ENCODE measurements around the gene MYO18B. TPM values are rescaled to one million over a fixed set of nuclear protein-coding genes. Genes with fewer than 3 reads are reported as not detected.

The MYO18B gene
- total RNA-seq, 1 donor from 2014 or later, result 0.07 TPM

- TF ChIP-seq CTCF (IDR thresholded peaks at IDR 0.05; ENCODE audit: unreplicated experiment), result no peak
- DNase-seq (ENCODE audit: low spot score in 2 of 2, unreplicated experiment in 2 of 2), result no peak
- peaks cover 6% of the 10 kb centered on the region for H3K36me3 Mint-ChIP-seq
- H3K27me3 Mint-ChIP-seq (ENCODE audit: low read depth), result no peaks in the 10 kb centered on the region
- no peaks in the 10 kb centered on the region for H3K9me3 Mint-ChIP-seq
- no peak overlapping the region for H3K4me3 Mint-ChIP-seq
- no peak overlapping the region for H3K27ac Mint-ChIP-seq
- H3K4me1 Mint-ChIP-seq, result peaks cover 8% of the 10 kb centered on the region
These were observed 27.2 kb upstream of the MYO18B start for GRCh38 chr22:25714739-25715138.

- TF ChIP-seq CTCF (IDR thresholded peaks at IDR 0.05; ENCODE audit: unreplicated experiment), result no peak
- Mint-ChIP-seq H3K36me3 (peaks cover 3% of the 10 kb centered on the region), H3K4me1 (peaks cover 6% of the 10 kb centered on the region), H3K9me3 (no peaks in the 10 kb centered on the region), H3K27ac (no peak overlapping the region), H3K4me3 (no peak overlapping the region), H3K27me3 (ENCODE audit: low read depth) (no peaks in the 10 kb centered on the region)
- no peak for DNase-seq (ENCODE audit: low spot score in 2 of 2, unreplicated experiment in 2 of 2)
These were observed 25.4 kb upstream of the MYO18B start for GRCh38 chr22:25716637-25717036.

GRCh38 chr22:25718135-25718840, 23.7 kb upstream of the MYO18B start:
- H3K4me1 Mint-ChIP-seq, result peaks cover 4% of the 10 kb centered on the region
- H3K27ac Mint-ChIP-seq, result peak overlapping the region; percentile 47
- no peaks in the 10 kb centered on the region for H3K9me3 Mint-ChIP-seq
- no peak for TF ChIP-seq CTCF (IDR thresholded peaks at IDR 0.05; ENCODE audit: unreplicated experiment)
- H3K27me3 Mint-ChIP-seq (ENCODE audit: low read depth), result no peaks in the 10 kb centered on the region
- peaks cover 6% of the 10 kb centered on the region for H3K36me3 Mint-ChIP-seq
- no peak overlapping the region for H3K4me3 Mint-ChIP-seq
- no peak for DNase-seq (ENCODE audit: low spot score in 2 of 2, unreplicated experiment in 2 of 2)

- TF ChIP-seq CTCF (IDR thresholded peaks at IDR 0.05; ENCODE audit: unreplicated experiment), result no peak
- Mint-ChIP-seq H3K9me3 (no peaks in the 10 kb centered on the region), H3K4me1 (peaks cover 10% of the 10 kb centered on the region), H3K27ac (no peak overlapping the region), H3K4me3 (no peak overlapping the region), H3K36me3 (peaks cover 4% of the 10 kb centered on the region), H3K27me3 (ENCODE audit: low read depth) (no peaks in the 10 kb centered on the region)
- no peak for DNase-seq (ENCODE audit: low spot score in 2 of 2, unreplicated experiment in 2 of 2)
These were observed 19.8 kb upstream of the MYO18B start for GRCh38 chr22:25722223-25722622.

- Mint-ChIP-seq H3K4me1 (peaks cover 10% of the 10 kb centered on the region), H3K4me3 (no peak overlapping the region), H3K36me3 (peaks cover 4% of the 10 kb centered on the region), H3K9me3 (no peaks in the 10 kb centered on the region), H3K27me3 (ENCODE audit: low read depth) (no peaks in the 10 kb centered on the region), H3K27ac (no peak overlapping the region)
- no peak for DNase-seq (ENCODE audit: low spot score in 2 of 2, unreplicated experiment in 2 of 2)
- no peak for TF ChIP-seq CTCF (IDR thresholded peaks at IDR 0.05; ENCODE audit: unreplicated experiment)
These were observed 19.4 kb upstream of the MYO18B start for GRCh38 chr22:25722626-25723025.

All from mesothelial cell of epicardium (in vitro differentiated cells).